ENCODE measurements around the gene MBD3L1. TPM values are rescaled to one million over a fixed set of nuclear protein-coding genes. Genes with fewer than 3 reads are reported as not detected.

MBD3L1 gene
- total RNA-seq, 2 experiments from 2014 or later: not detected

DNA sequence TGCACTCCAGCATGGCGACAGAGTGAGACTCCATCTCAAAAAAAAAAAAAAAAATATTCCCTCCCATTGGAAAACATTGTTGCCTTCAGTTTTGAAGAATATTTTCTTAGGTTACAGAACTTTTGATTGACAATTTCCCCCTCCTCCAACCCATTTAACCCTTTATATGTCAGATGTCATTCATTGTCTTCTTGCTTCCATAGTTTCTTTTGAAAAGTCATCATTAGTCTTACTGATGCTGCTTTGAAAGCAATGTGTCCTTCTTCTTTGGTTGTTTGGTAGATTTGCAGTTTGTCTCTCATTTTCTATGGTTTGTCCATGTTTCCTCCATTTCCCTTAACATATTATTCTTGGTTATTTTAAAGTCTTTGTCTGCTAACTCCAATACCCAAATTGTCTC is 25.5 kb upstream of the MBD3L1 start:
- DNase-seq (ENCODE audit: low spot score): no peak
- TF ChIP-seq EZH2phosphoT487 (IDR thresholded peaks at IDR 0.05; ENCODE audit: borderline replicate concordance, low read depth, low read length) (no peak), CTCF (conservative IDR thresholded peaks at IDR 0.05; ENCODE audit: low read length) (no peak)

GRCh38 chr19:8811315-8812172 is 20.6 kb upstream of the MBD3L1 start:
- Histone ChIP-seq H3K4me1 (ENCODE audit: insufficient read depth, low read length, poor library complexity, severe bottlenecking) (no peaks in the 10 kb centered on the region), H4K20me1 (ENCODE audit: insufficient read depth, low read length) (no peaks in the 10 kb centered on the region), H3K4me2 (ENCODE audit: low read length) (no peak overlapping the region), H3K4me3 (ENCODE audit: low read depth, low read length, poor library complexity, severe bottlenecking) (no peak overlapping the region), H3K9me3 (ENCODE audit: low read length) (peaks cover 43% of the 10 kb centered on the region), H2AFZ (ENCODE audit: low read length) (no peak overlapping the region), H3K79me2 (ENCODE audit: insufficient read depth, low read depth, low read length) (no peaks in the 10 kb centered on the region), H3K36me3 (ENCODE audit: insufficient read depth, low read length) (peaks cover 55% of the 10 kb centered on the region), H3K27ac (ENCODE audit: low read depth, low read length, poor library complexity, severe bottlenecking) (no peak overlapping the region), H3K9me2 (ENCODE audit: insufficient read depth, low read length) (no peaks in the 10 kb centered on the region)
- POLR2A ChIA-PET: no interaction called here
- BruUV-seq (replicated peaks): TSS peak; percentile 46
- intact Hi-C loops (cut with micrococcal nuclease; ENCODE audit: unreplicated experiment): no loop called here
- CTCF ChIA-PET (ENCODE audit: unreplicated experiment): no interaction called here
- no peak for TF ChIP-seq CTCF (conservative IDR thresholded peaks at IDR 0.05; ENCODE audit: low read length)
- TF ChIP-seq EZH2phosphoT487 (IDR thresholded peaks at IDR 0.05; ENCODE audit: borderline replicate concordance, low read depth, low read length): no peak
- DNase-seq (ENCODE audit: low spot score): no peak

More for the DNA sequence above, 25.5 kb upstream of the MBD3L1 start:
- no peaks in the 10 kb centered on the region for H3K79me2 ChIP-seq (ENCODE audit: insufficient read depth, low read depth, low read length)
- no peak overlapping the region for H3K4me3 ChIP-seq (ENCODE audit: low read depth, low read length, poor library complexity, severe bottlenecking)
- peaks cover 28% of the 10 kb centered on the region for H3K36me3 ChIP-seq (ENCODE audit: insufficient read depth, low read length)
- intact Hi-C loops (cut with micrococcal nuclease; ENCODE audit: unreplicated experiment): no loop called here
- H4K20me1 ChIP-seq (ENCODE audit: insufficient read depth, low read length): no peaks in the 10 kb centered on the region
- no TSS peak for BruUV-seq (replicated peaks)
- POLR2A ChIA-PET: interaction anchor here (0.7 kb wide), 1 partner anchor 655 kb away, joined by 4 read pairs; no protein-coding TSS in a partner anchor
- H3K4me1 ChIP-seq (ENCODE audit: insufficient read depth, low read length, poor library complexity, severe bottlenecking): no peaks in the 10 kb centered on the region
- no peaks in the 10 kb centered on the region for H3K9me2 ChIP-seq (ENCODE audit: insufficient read depth, low read length)
- peaks cover 29% of the 10 kb centered on the region for H3K9me3 ChIP-seq (ENCODE audit: low read length)
- CTCF ChIA-PET (ENCODE audit: unreplicated experiment): no interaction called here
- H3K4me2 ChIP-seq (ENCODE audit: low read length): no peak overlapping the region
- no peak overlapping the region for H2AFZ ChIP-seq (ENCODE audit: low read length)
- no peak overlapping the region for H3K27ac ChIP-seq (ENCODE audit: low read depth, low read length, poor library complexity, severe bottlenecking)

DNA sequence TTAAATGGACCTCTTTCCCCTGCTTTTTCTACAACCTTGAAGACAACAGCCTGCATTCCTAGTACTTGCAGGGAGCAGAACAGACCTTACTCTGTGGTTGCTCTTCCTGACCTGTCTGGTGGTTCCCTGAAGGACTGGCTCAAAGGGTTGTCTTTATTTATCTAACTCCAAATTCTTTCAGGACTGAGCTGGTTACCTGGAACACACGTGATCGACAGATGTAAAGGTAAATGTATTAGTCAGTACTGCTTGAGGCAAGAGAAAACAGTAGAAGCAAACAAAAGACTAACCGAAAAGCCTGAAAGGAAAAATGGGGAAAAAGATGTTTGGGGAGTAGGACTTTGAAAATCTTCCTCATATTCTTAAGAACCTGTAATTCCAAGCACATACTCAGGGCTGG is 18.0 kb upstream of the MBD3L1 start:
- no TSS peak for BruUV-seq (replicated peaks)
- H4K20me1 ChIP-seq (ENCODE audit: insufficient read depth, low read length): no peaks in the 10 kb centered on the region
- no peak for DNase-seq (ENCODE audit: low spot score)
- peaks cover 47% of the 10 kb centered on the region for H3K36me3 ChIP-seq (ENCODE audit: insufficient read depth, low read length)
- no peak overlapping the region for H3K27ac ChIP-seq (ENCODE audit: low read depth, low read length, poor library complexity, severe bottlenecking)
- TF ChIP-seq EZH2phosphoT487 (IDR thresholded peaks at IDR 0.05; ENCODE audit: borderline replicate concordance, low read depth, low read length): no peak
- no peak for TF ChIP-seq CTCF (conservative IDR thresholded peaks at IDR 0.05; ENCODE audit: low read length)
- no peak overlapping the region for H3K4me2 ChIP-seq (ENCODE audit: low read length)
- no peak overlapping the region for H3K4me3 ChIP-seq (ENCODE audit: low read depth, low read length, poor library complexity, severe bottlenecking)
- ChIA-PET POLR2A (no interaction called here), CTCF (ENCODE audit: unreplicated experiment) (no interaction called here)
- H3K9me2 ChIP-seq (ENCODE audit: insufficient read depth, low read length): no peaks in the 10 kb centered on the region
- no peak overlapping the region for H2AFZ ChIP-seq (ENCODE audit: low read length)
- H3K9me3 ChIP-seq (ENCODE audit: low read length): peaks cover 33% of the 10 kb centered on the region
- intact Hi-C loops (cut with micrococcal nuclease; ENCODE audit: unreplicated experiment): no loop called here
- no peaks in the 10 kb centered on the region for H3K4me1 ChIP-seq (ENCODE audit: insufficient read depth, low read length, poor library complexity, severe bottlenecking)
- H3K79me2 ChIP-seq (ENCODE audit: insufficient read depth, low read depth, low read length): no peaks in the 10 kb centered on the region
